Muscle layer of colon (tissue), 2 donors: ENCODE measurements around the gene ST3GAL3.
A peak's percentile ranks its signal among the peaks of the same experiment; 100 is the strongest.

Source experiments
- H3K27ac ChIP-seq: one replicate; pipeline ENCODE4 v1.7.0; 2013; ENCODE audit warnings: low read depth, mild to moderate bottlenecking, low read length, moderate library complexity
- H3K27me3 ChIP-seq, 2 donors: one replicate each; pipeline ENCODE4 v1.7.0; 2013; ENCODE audit warnings: low read length in 2 of 2, mild to moderate bottlenecking in 2 of 2; ENCODE audit not compliant: insufficient read depth in 2 of 2, control insufficient read depth in 1 of 2
- H3K36me3 ChIP-seq: one replicate; pipeline ENCODE4 v1.7.0; 2013; ENCODE audit warnings: mild to moderate bottlenecking, low read length; ENCODE audit not compliant: insufficient read depth
- H3K4me1 ChIP-seq: one replicate; pipeline ENCODE4 v1.7.0; 2013; ENCODE audit warnings: mild to moderate bottlenecking, low read length; ENCODE audit not compliant: insufficient read depth
- H3K4me3 ChIP-seq, 2 donors: one replicate each; pipeline ENCODE4 v1.7.0; 2013; ENCODE audit warnings: low read length in 2 of 2, low read depth in 1 of 2, mild to moderate bottlenecking in 1 of 2, moderate library complexity in 1 of 2
- H3K9ac ChIP-seq: one replicate; pipeline ENCODE4 v1.7.0; 2013; ENCODE audit warnings: low read length
- H3K9me3 ChIP-seq: one replicate; pipeline ENCODE4 v1.7.0; 2013; ENCODE audit warnings: mild to moderate bottlenecking, low read length
- donor health status: abdominal sarcoma.
- donor health status: Adenocarcinoma of cecum.

The ST3GAL3 gene

GRCh38 chr1:43864111-43865045 lies 157.0 kb downstream of the ST3GAL3 start:
- H3K4me3 ChIP-seq, result no peak overlapping the region
- H3K9me3 ChIP-seq, result no peaks in the 10 kb centered on the region
- no peaks in the 10 kb centered on the region for H3K36me3 ChIP-seq
- H3K4me1 ChIP-seq, result peaks cover 17% of the 10 kb centered on the region
- no peak overlapping the region for H3K27ac ChIP-seq
- no peak overlapping the region for H3K9ac ChIP-seq
- no peaks in the 10 kb centered on the region for H3K27me3 ChIP-seq

- H3K4me1 ChIP-seq, result peaks cover 17% of the 10 kb centered on the region
- H3K9me3 ChIP-seq, result no peaks in the 10 kb centered on the region
- H3K9ac ChIP-seq, result no peak overlapping the region
Observed at GRCh38 chr1:43866201-43866600, 158.9 kb downstream of the ST3GAL3 start.

GRCh38 chr1:43867976-43868740 lies 160.8 kb downstream of the ST3GAL3 start:
- H3K9me3 ChIP-seq, result no peaks in the 10 kb centered on the region
- peak overlapping the region in 1 of 2 donors; percentile 1 for H3K4me3 ChIP-seq
- H3K27ac ChIP-seq, result no peak overlapping the region
- H3K9ac ChIP-seq, result no peak overlapping the region
- no peaks in the 10 kb centered on the region for H3K27me3 ChIP-seq
- H3K4me1 ChIP-seq, result peaks cover 17% of the 10 kb centered on the region
- H3K36me3 ChIP-seq, result no peaks in the 10 kb centered on the region

More at GRCh38 chr1:43866201-43866600, 158.9 kb downstream of the ST3GAL3 start:
- Histone ChIP-seq H3K27me3 (no peaks in the 10 kb centered on the region), H3K4me3 (no peak overlapping the region), H3K36me3 (no peaks in the 10 kb centered on the region), H3K27ac (no peak overlapping the region)

- peak overlapping the region in 1 of 2 donors; percentile 1 for H3K4me3 ChIP-seq
- no peak overlapping the region for H3K27ac ChIP-seq
- no peaks in the 10 kb centered on the region for H3K36me3 ChIP-seq
- H3K4me1 ChIP-seq, result peaks cover 17% of the 10 kb centered on the region
- no peaks in the 10 kb centered on the region for H3K9me3 ChIP-seq
- H3K9ac ChIP-seq, result no peak overlapping the region
- H3K27me3 ChIP-seq, result no peaks in the 10 kb centered on the region
Observed at GRCh38 chr1:43868741-43869067, 161.4 kb downstream of the ST3GAL3 start.

GRCh38 chr1:43870306-43870705 lies 163.0 kb downstream of the ST3GAL3 start:
- Histone ChIP-seq H3K9me3 (no peaks in the 10 kb centered on the region), H3K27me3 (no peaks in the 10 kb centered on the region), H3K4me3 (no peak overlapping the region), H3K27ac (no peak overlapping the region), H3K9ac (no peak overlapping the region), H3K36me3 (no peaks in the 10 kb centered on the region), H3K4me1 (peaks cover 17% of the 10 kb centered on the region)

GRCh38 chr1:43871181-43871910 lies 164.0 kb downstream of the ST3GAL3 start:
- H3K27me3 ChIP-seq, result no peaks in the 10 kb centered on the region
- H3K9me3 ChIP-seq, result no peaks in the 10 kb centered on the region
- no peak overlapping the region for H3K4me3 ChIP-seq
- H3K36me3 ChIP-seq, result no peaks in the 10 kb centered on the region
- H3K27ac ChIP-seq, result no peak overlapping the region
- H3K4me1 ChIP-seq, result peaks cover 17% of the 10 kb centered on the region
- no peak overlapping the region for H3K9ac ChIP-seq

GRCh38 chr1:43872280-43872679 lies 164.9 kb downstream of the ST3GAL3 start:
- H3K27ac ChIP-seq, result no peak overlapping the region
- H3K4me3 ChIP-seq, result no peak overlapping the region
- no peaks in the 10 kb centered on the region for H3K27me3 ChIP-seq
- no peak overlapping the region for H3K9ac ChIP-seq
- H3K9me3 ChIP-seq, result no peaks in the 10 kb centered on the region
- peaks cover 17% of the 10 kb centered on the region for H3K4me1 ChIP-seq
- no peaks in the 10 kb centered on the region for H3K36me3 ChIP-seq

GRCh38 chr1:43873851-43874250 lies 166.5 kb downstream of the ST3GAL3 start:
- H3K36me3 ChIP-seq, result no peaks in the 10 kb centered on the region

GRCh38 chr1:43874716-43875115 lies 167.4 kb downstream of the ST3GAL3 start:
- Histone ChIP-seq H3K27ac (no peak overlapping the region), H3K36me3 (no peaks in the 10 kb centered on the region), H3K4me3 (no peak overlapping the region), H3K27me3 (no peaks in the 10 kb centered on the region), H3K9ac (no peak overlapping the region), H3K9me3 (no peaks in the 10 kb centered on the region), H3K4me1 (no peaks in the 10 kb centered on the region)

More at GRCh38 chr1:43873851-43874250, 166.5 kb downstream of the ST3GAL3 start:
- Histone ChIP-seq H3K4me1 (peaks cover 1% of the 10 kb centered on the region), H3K27ac (no peak overlapping the region), H3K9me3 (no peaks in the 10 kb centered on the region), H3K9ac (no peak overlapping the region), H3K27me3 (no peaks in the 10 kb centered on the region), H3K4me3 (no peak overlapping the region)

- Histone ChIP-seq H3K27me3 (no peaks in the 10 kb centered on the region), H3K4me1 (no peaks in the 10 kb centered on the region), H3K9ac (no peak overlapping the region), H3K9me3 (no peaks in the 10 kb centered on the region), H3K4me3 (no peak overlapping the region), H3K27ac (no peak overlapping the region), H3K36me3 (no peaks in the 10 kb centered on the region)
Observed at GRCh38 chr1:43875331-43875730, 168.0 kb downstream of the ST3GAL3 start.

- no peak overlapping the region for H3K27ac ChIP-seq
- H3K36me3 ChIP-seq, result no peaks in the 10 kb centered on the region
Observed at GRCh38 chr1:43877101-43877500, 169.8 kb downstream of the ST3GAL3 start.

More at GRCh38 chr1:43877101-43877500, 169.8 kb downstream of the ST3GAL3 start:
- H3K27me3 ChIP-seq, result no peaks in the 10 kb centered on the region
- no peak overlapping the region for H3K9ac ChIP-seq
- no peaks in the 10 kb centered on the region for H3K4me1 ChIP-seq
- H3K4me3 ChIP-seq, result no peak overlapping the region
- no peaks in the 10 kb centered on the region for H3K9me3 ChIP-seq
